IMR-90 (cell line): ENCODE results near the gene PDZD2.

Source experiments
- BHLHE40 ChIP-seq: fragments of 150-350 bp; IDR thresholded peaks from 2 replicates; pipeline ENCODE4 v1.6.1; 2016; ENCODE audit warnings: mild to moderate bottlenecking, low read depth, low read length
- CEBPB ChIP-seq: IDR thresholded peaks from 2 replicates; pipeline ENCODE4 v1.6.1; 2012; ENCODE audit warnings: low read depth, low read length, improper control_type of control experiment
- FOS ChIP-seq: fragments of 150-350 bp; IDR thresholded peaks from 2 replicates; pipeline ENCODE4 v1.6.1; 2016; ENCODE audit warnings: low read depth, low read length
- MAFK ChIP-seq: IDR thresholded peaks from 2 replicates; pipeline ENCODE4 v1.6.1; 2012; ENCODE audit warnings: low read depth, low read length, improper control_type of control experiment
- MAZ ChIP-seq: IDR thresholded peaks from 2 replicates; pipeline ENCODE4 v1.6.1; 2012; ENCODE audit warnings: low read depth, mild to moderate bottlenecking, low read length, improper control_type of control experiment, moderate library complexity, borderline replicate concordance
- MXI1 ChIP-seq: IDR thresholded peaks from 2 replicates; pipeline ENCODE4 v1.6.1; 2012; ENCODE audit warnings: low read depth, mild to moderate bottlenecking, low read length, moderate library complexity, borderline replicate concordance
- NFE2L2 ChIP-seq: fragments of 150-350 bp; IDR thresholded peaks from 2 replicates; pipeline ENCODE4 v1.6.1; 2016; ENCODE audit warnings: low read depth, mild to moderate bottlenecking, low read length
- POLR2A ChIP-seq: IDR thresholded peaks from 2 replicates; pipeline ENCODE4 v1.6.1; 2012; ENCODE audit warnings: mild to moderate bottlenecking, low read depth, low read length
- RAD21 ChIP-seq: IDR thresholded peaks from 2 replicates; pipeline ENCODE4 v1.6.1; 2012; ENCODE audit warnings: low read length, improper control_type of control experiment
- RCOR1 ChIP-seq: IDR thresholded peaks from 2 replicates; pipeline ENCODE4 v1.6.1; 2012; ENCODE audit warnings: mild to moderate bottlenecking, low read length, improper control_type of control experiment; ENCODE audit not compliant: insufficient replicate concordance
- RFX5 ChIP-seq: IDR thresholded peaks from 2 replicates; pipeline ENCODE4 v1.8.0; 2012; ENCODE audit warnings: low read depth, mild to moderate bottlenecking, low read length, moderate library complexity
- SMC3 ChIP-seq: fragments of 150-350 bp; IDR thresholded peaks from 2 replicates; pipeline ENCODE4 v1.6.1; 2016; ENCODE audit warnings: low read depth, mild to moderate bottlenecking, antibody characterized with exemption, low read length, moderate library complexity
- TF ChIP-seq, protein P1 (sequence below): conservative IDR thresholded peaks from 2 replicates; pipeline ENCODE4 v1.5.1; 2012; ENCODE audit warnings: mild to moderate bottlenecking, low read depth, low read length, improper control_type of control experiment
- TF ChIP-seq, protein P2 (sequence below): fragments of 150-350 bp; IDR thresholded peaks from 2 replicates; pipeline ENCODE4 v1.6.1; 2017; ENCODE audit warnings: mild to moderate bottlenecking, antibody characterized with exemption, low read length, low read depth

DNA sequence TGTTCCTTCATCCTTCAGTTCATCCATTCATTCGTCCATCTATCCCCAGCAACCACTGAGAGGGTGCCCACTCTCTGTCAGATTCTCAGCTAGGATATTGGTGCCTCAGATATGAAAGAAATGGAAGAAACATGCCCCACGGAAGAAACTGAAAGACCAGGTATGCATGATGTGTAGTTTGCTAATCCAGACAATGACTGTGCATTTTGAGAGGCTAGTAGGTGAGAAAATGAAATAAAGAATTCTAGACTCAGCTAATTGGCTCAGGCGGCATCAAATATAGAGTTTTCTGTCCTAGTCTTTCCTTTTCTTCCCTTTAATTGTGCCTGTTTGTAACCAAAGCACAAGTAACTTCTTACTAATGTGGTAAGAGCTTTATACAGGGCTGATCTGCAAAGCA lies 104.7 kb downstream of the PDZD2 start:
- TF ChIP-seq, protein P1, sequence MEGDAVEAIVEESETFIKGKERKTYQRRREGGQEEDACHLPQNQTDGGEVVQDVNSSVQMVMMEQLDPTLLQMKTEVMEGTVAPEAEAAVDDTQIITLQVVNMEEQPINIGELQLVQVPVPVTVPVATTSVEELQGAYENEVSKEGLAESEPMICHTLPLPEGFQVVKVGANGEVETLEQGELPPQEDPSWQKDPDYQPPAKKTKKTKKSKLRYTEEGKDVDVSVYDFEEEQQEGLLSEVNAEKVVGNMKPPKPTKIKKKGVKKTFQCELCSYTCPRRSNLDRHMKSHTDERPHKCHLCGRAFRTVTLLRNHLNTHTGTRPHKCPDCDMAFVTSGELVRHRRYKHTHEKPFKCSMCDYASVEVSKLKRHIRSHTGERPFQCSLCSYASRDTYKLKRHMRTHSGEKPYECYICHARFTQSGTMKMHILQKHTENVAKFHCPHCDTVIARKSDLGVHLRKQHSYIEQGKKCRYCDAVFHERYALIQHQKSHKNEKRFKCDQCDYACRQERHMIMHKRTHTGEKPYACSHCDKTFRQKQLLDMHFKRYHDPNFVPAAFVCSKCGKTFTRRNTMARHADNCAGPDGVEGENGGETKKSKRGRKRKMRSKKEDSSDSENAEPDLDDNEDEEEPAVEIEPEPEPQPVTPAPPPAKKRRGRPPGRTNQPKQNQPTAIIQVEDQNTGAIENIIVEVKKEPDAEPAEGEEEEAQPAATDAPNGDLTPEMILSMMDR, result no peak
- no peak for TF ChIP-seq CEBPB
- no peak for TF ChIP-seq POLR2A
- no peak for TF ChIP-seq MXI1
- TF ChIP-seq RCOR1, result no peak
- TF ChIP-seq, protein P2, sequence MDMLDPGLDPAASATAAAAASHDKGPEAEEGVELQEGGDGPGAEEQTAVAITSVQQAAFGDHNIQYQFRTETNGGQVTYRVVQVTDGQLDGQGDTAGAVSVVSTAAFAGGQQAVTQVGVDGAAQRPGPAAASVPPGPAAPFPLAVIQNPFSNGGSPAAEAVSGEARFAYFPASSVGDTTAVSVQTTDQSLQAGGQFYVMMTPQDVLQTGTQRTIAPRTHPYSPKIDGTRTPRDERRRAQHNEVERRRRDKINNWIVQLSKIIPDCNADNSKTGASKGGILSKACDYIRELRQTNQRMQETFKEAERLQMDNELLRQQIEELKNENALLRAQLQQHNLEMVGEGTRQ, result no peak
- TF ChIP-seq RAD21, result no peak
- no peak for TF ChIP-seq BHLHE40
- TF ChIP-seq SMC3, result no peak
- TF ChIP-seq MAFK, result no peak
- no peak for TF ChIP-seq FOS
- no peak for TF ChIP-seq RFX5
- TF ChIP-seq MAZ, result no peak
- TF ChIP-seq NFE2L2, result peak; percentile 40; the same call in 1 of the 2 replicates
